ENCODE results near the gene LDAH.

The LDAH gene

GRCh38 chr2:20650877-20651730, 171.8 kb downstream of the LDAH start, which contains the start of gene HS1BP3:
TSS of gene HS1BP3 (minus strand) at chr2:20651098. CDS start at chr2:20651063, 35 bp downstream.
- TF ChIP-seq, protein P1, sequence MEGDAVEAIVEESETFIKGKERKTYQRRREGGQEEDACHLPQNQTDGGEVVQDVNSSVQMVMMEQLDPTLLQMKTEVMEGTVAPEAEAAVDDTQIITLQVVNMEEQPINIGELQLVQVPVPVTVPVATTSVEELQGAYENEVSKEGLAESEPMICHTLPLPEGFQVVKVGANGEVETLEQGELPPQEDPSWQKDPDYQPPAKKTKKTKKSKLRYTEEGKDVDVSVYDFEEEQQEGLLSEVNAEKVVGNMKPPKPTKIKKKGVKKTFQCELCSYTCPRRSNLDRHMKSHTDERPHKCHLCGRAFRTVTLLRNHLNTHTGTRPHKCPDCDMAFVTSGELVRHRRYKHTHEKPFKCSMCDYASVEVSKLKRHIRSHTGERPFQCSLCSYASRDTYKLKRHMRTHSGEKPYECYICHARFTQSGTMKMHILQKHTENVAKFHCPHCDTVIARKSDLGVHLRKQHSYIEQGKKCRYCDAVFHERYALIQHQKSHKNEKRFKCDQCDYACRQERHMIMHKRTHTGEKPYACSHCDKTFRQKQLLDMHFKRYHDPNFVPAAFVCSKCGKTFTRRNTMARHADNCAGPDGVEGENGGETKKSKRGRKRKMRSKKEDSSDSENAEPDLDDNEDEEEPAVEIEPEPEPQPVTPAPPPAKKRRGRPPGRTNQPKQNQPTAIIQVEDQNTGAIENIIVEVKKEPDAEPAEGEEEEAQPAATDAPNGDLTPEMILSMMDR (conservative IDR thresholded peaks at IDR 0.05; ENCODE audit: low read depth, low read length) = peak; percentile 57
- H3K4me3 ChIP-seq (ENCODE audit: low read length) = peak within 1 kb of the TSS; percentile 91
- no peak for DNase-seq (ENCODE audit: low read depth)

GRCh38 chr2:20650393-20650876, 172.5 kb downstream of the LDAH start:
- peak overlapping the region; percentile 91 for H3K4me3 ChIP-seq (ENCODE audit: low read length)
- TF ChIP-seq, protein P1 (conservative IDR thresholded peaks at IDR 0.05; ENCODE audit: low read depth, low read length) = peak; percentile 3
- no peak for DNase-seq (ENCODE audit: low read depth)

- TF ChIP-seq, protein P1 (conservative IDR thresholded peaks at IDR 0.05; ENCODE audit: low read depth, low read length) = no peak
- peak overlapping the region; percentile 91 for H3K4me3 ChIP-seq (ENCODE audit: low read length)
- DNase-seq (ENCODE audit: low read depth) = no peak
Measured at GRCh38 chr2:20649976-20650375, 172.9 kb downstream of the LDAH start.

- H3K4me3 ChIP-seq (ENCODE audit: low read length) = no peak overlapping the region
- TF ChIP-seq, protein P1 (conservative IDR thresholded peaks at IDR 0.05; ENCODE audit: low read depth, low read length) = no peak
- DNase-seq (ENCODE audit: low read depth) = no peak
Measured at GRCh38 chr2:20649576-20649975, 173.3 kb downstream of the LDAH start.

GRCh38 chr2:20648831-20649230, 174.1 kb downstream of the LDAH start:
- DNase-seq (ENCODE audit: low read depth) = no peak
- H3K4me3 ChIP-seq (ENCODE audit: low read length) = no peak overlapping the region
- TF ChIP-seq, protein P1 (conservative IDR thresholded peaks at IDR 0.05; ENCODE audit: low read depth, low read length) = no peak

- TF ChIP-seq, protein P1 (conservative IDR thresholded peaks at IDR 0.05; ENCODE audit: low read depth, low read length) = no peak
- DNase-seq (ENCODE audit: low read depth) = no peak
- H3K4me3 ChIP-seq (ENCODE audit: low read length) = no peak overlapping the region
Measured at GRCh38 chr2:20648206-20648605, 174.7 kb downstream of the LDAH start.

GRCh38 chr2:20647738-20648137, 175.2 kb downstream of the LDAH start:
- DNase-seq (ENCODE audit: low read depth) = no peak
- TF ChIP-seq, protein P1 (conservative IDR thresholded peaks at IDR 0.05; ENCODE audit: low read depth, low read length) = no peak

More at GRCh38 chr2:20647738-20648137, 175.2 kb downstream of the LDAH start:
- H3K4me3 ChIP-seq (ENCODE audit: low read length) = no peak overlapping the region
